Mononuclear cell (primary cell): ENCODE measurements around the gene NEK10. TPM values are rescaled to one million over a fixed set of nuclear protein-coding genes. Genes with fewer than 3 reads are reported as not detected.

Experiments used
- H3K27me3 ChIP-seq: 2 replicates; pipeline ENCODE4 v1.6.0; 2011; ENCODE audit warnings: low read length, control low read depth; ENCODE audit not compliant: insufficient read depth
- H3K4me1 ChIP-seq: 2 replicates; pipeline ENCODE4 v1.5.1; 2011; ENCODE audit warnings: mild to moderate bottlenecking, low read length, control low read depth; ENCODE audit not compliant: insufficient read depth
- H3K4me3 ChIP-seq: 2 replicates; pipeline ENCODE4 v1.5.1; 2011; ENCODE audit warnings: mild to moderate bottlenecking, low read length, moderate library complexity
- H3K9me3 ChIP-seq: 2 replicates; pipeline ENCODE4 v1.5.1; 2011; ENCODE audit warnings: low read depth, mild to moderate bottlenecking, control low read depth, low read length
- total RNA-seq: library from RNA; depleted of rRNA; stranded (reverse); fragments of >200 nt; gene quantifications from one replicate; pipeline ENCODE4 v1.2.3, GENCODE V29; 2012

Gene NEK10
- total RNA-seq, 1 donor, result 0.63 TPM

- no peak overlapping the region for H3K4me3 ChIP-seq
- H3K4me1 ChIP-seq, result no peaks in the 10 kb centered on the region
- H3K27me3 ChIP-seq, result no peaks in the 10 kb centered on the region
- no peaks in the 10 kb centered on the region for H3K9me3 ChIP-seq
Measured at GRCh38 chr3:27108322-27108721, 260.9 kb downstream of the NEK10 start.

GRCh38 chr3:27105904-27106303, 263.3 kb downstream of the NEK10 start:
- no peaks in the 10 kb centered on the region for H3K4me1 ChIP-seq
- no peaks in the 10 kb centered on the region for H3K27me3 ChIP-seq
- H3K4me3 ChIP-seq, result no peak overlapping the region
- no peaks in the 10 kb centered on the region for H3K9me3 ChIP-seq

- Histone ChIP-seq H3K27me3 (no peaks in the 10 kb centered on the region), H3K4me3 (no peak overlapping the region), H3K9me3 (no peaks in the 10 kb centered on the region), H3K4me1 (no peaks in the 10 kb centered on the region)
Measured at GRCh38 chr3:27097182-27097581, 272.0 kb downstream of the NEK10 start.

GRCh38 chr3:27095553-27096222, 273.5 kb downstream of the NEK10 start:
- H3K9me3 ChIP-seq, result no peaks in the 10 kb centered on the region
- H3K4me1 ChIP-seq, result no peaks in the 10 kb centered on the region
- H3K4me3 ChIP-seq, result no peak overlapping the region
- H3K27me3 ChIP-seq, result no peaks in the 10 kb centered on the region

- no peaks in the 10 kb centered on the region for H3K9me3 ChIP-seq
- H3K27me3 ChIP-seq, result no peaks in the 10 kb centered on the region
- H3K4me3 ChIP-seq, result no peak overlapping the region
- no peaks in the 10 kb centered on the region for H3K4me1 ChIP-seq
Measured at GRCh38 chr3:27094721-27095120, 274.5 kb downstream of the NEK10 start.

GRCh38 chr3:27093771-27094170, 275.4 kb downstream of the NEK10 start:
- Histone ChIP-seq H3K9me3 (no peaks in the 10 kb centered on the region), H3K4me1 (no peaks in the 10 kb centered on the region), H3K27me3 (no peaks in the 10 kb centered on the region), H3K4me3 (no peak overlapping the region)

- Histone ChIP-seq H3K9me3 (no peaks in the 10 kb centered on the region), H3K4me1 (no peaks in the 10 kb centered on the region), H3K27me3 (peaks cover 2% of the 10 kb centered on the region), H3K4me3 (no peak overlapping the region)
Measured at GRCh38 chr3:27090275-27091041, 278.7 kb downstream of the NEK10 start.

GRCh38 chr3:27089645-27090044, 279.5 kb downstream of the NEK10 start:
- H3K4me1 ChIP-seq, result no peaks in the 10 kb centered on the region
- no peaks in the 10 kb centered on the region for H3K9me3 ChIP-seq
- H3K27me3 ChIP-seq, result peaks cover 2% of the 10 kb centered on the region
- H3K4me3 ChIP-seq, result no peak overlapping the region

GRCh38 chr3:27089068-27089467, 280.1 kb downstream of the NEK10 start:
- Histone ChIP-seq H3K4me3 (no peak overlapping the region), H3K9me3 (no peaks in the 10 kb centered on the region), H3K4me1 (no peaks in the 10 kb centered on the region), H3K27me3 (peaks cover 2% of the 10 kb centered on the region)

- peaks cover 2% of the 10 kb centered on the region for H3K27me3 ChIP-seq
- no peaks in the 10 kb centered on the region for H3K9me3 ChIP-seq
- no peaks in the 10 kb centered on the region for H3K4me1 ChIP-seq
- H3K4me3 ChIP-seq, result no peak overlapping the region
Measured at GRCh38 chr3:27085829-27086730, 283.1 kb downstream of the NEK10 start.

- no peaks in the 10 kb centered on the region for H3K9me3 ChIP-seq
- no peak overlapping the region for H3K4me3 ChIP-seq
- H3K27me3 ChIP-seq, result no peaks in the 10 kb centered on the region
- H3K4me1 ChIP-seq, result no peaks in the 10 kb centered on the region
Measured at GRCh38 chr3:27081992-27082607, 287.1 kb downstream of the NEK10 start.

- H3K4me1 ChIP-seq, result no peaks in the 10 kb centered on the region
- H3K27me3 ChIP-seq, result no peaks in the 10 kb centered on the region
- H3K4me3 ChIP-seq, result no peak overlapping the region
- no peaks in the 10 kb centered on the region for H3K9me3 ChIP-seq
Measured at GRCh38 chr3:27081566-27081965, 287.6 kb downstream of the NEK10 start.

GRCh38 chr3:27080258-27080525, 289.0 kb downstream of the NEK10 start:
- H3K27me3 ChIP-seq, result no peaks in the 10 kb centered on the region
- H3K9me3 ChIP-seq, result no peaks in the 10 kb centered on the region
- H3K4me3 ChIP-seq, result no peak overlapping the region
- H3K4me1 ChIP-seq, result no peaks in the 10 kb centered on the region

GRCh38 chr3:27079427-27080257, 289.5 kb downstream of the NEK10 start:
- no peak overlapping the region for H3K4me3 ChIP-seq
- no peaks in the 10 kb centered on the region for H3K9me3 ChIP-seq
- no peaks in the 10 kb centered on the region for H3K4me1 ChIP-seq
- no peaks in the 10 kb centered on the region for H3K27me3 ChIP-seq
